SU-DHL-6 (cell line): ENCODE results near the gene AVPR2.

Source experiments
- H2AFZ ChIP-seq: fragments of 200-600 bp; sonication (generic); 2 replicates; pipeline ENCODE4 v1.6.1; 2014; ENCODE audit warnings: low read depth, mild to moderate bottlenecking, moderate library complexity, mixed read lengths, antibody characterized with exemption, low read length; ENCODE audit not compliant: severe bottlenecking
- H3F3A ChIP-seq: fragments of 200-600 bp; shearing (Covaris generic); 2 replicates; pipeline ENCODE4 v1.6.0; 2016; ENCODE audit warnings: antibody characterized with exemption, mild to moderate bottlenecking; ENCODE audit not compliant: insufficient read depth
- H3K27ac ChIP-seq: fragments of 200-600 bp; sonication (generic); 2 replicates; pipeline ENCODE4 v1.5.1; 2016; ENCODE audit warnings: low read depth, mild to moderate bottlenecking, low read length, moderate library complexity, mixed read lengths
- H3K27me3 ChIP-seq: fragments of 200-600 bp; sonication (generic), shearing (Covaris generic); 2 replicates; pipeline ENCODE4 v1.6.0; 2014; ENCODE audit warnings: mild to moderate bottlenecking, low read length
- H3K36me3 ChIP-seq: fragments of 200-600 bp; sonication (generic); 2 replicates; pipeline ENCODE4 v1.6.1; 2014; ENCODE audit warnings: mild to moderate bottlenecking, low read length, mixed read lengths
- H3K4me2 ChIP-seq: fragments of 300-600, 200-600 bp; shearing (Covaris generic), sonication (generic); 2 replicates; pipeline ENCODE4 v1.6.0; 2014; ENCODE audit warnings: low read length, low read depth, mild to moderate bottlenecking; ENCODE audit not compliant: poor library complexity, severe bottlenecking
- H3K4me3 ChIP-seq: fragments of 200-600 bp; sonication (generic); 2 replicates; pipeline ENCODE4 v1.5.1; 2014; ENCODE audit warnings: antibody characterized with exemption, low read length, mild to moderate bottlenecking, mixed read lengths; ENCODE audit not compliant: insufficient read depth, poor library complexity, severe bottlenecking
- H3K79me2 ChIP-seq: fragments of 200-600 bp; sonication (generic); 2 replicates; pipeline ENCODE4 v1.6.1; 2014; ENCODE audit warnings: mild to moderate bottlenecking, low read length, moderate library complexity; ENCODE audit not compliant: insufficient read depth
- H3K9ac ChIP-seq: fragments of 200-600 bp; sonication (generic); 2 replicates; pipeline ENCODE4 v1.7.0; 2014; ENCODE audit warnings: mild to moderate bottlenecking, low read length
- H3K9me2 ChIP-seq: fragments of 200-600 bp; sonication (generic); replicated peaks from 2 replicates; pipeline ENCODE4 v1.6.1; 2014; ENCODE audit warnings: low read length; ENCODE audit not compliant: insufficient read depth
- H3K9me3 ChIP-seq: fragments of 200-600 bp; sonication (generic); 2 replicates; pipeline ENCODE4 v1.6.1; 2014; ENCODE audit warnings: low read length, mixed read lengths; ENCODE audit not compliant: insufficient read depth
- H4K20me1 ChIP-seq: fragments of 200-600 bp; sonication (generic); 2 replicates; pipeline ENCODE4 v1.6.1; 2014; ENCODE audit warnings: low read depth, mild to moderate bottlenecking, antibody characterized with exemption, low read length, moderate library complexity, mixed read lengths
- EZH2phosphoT487 ChIP-seq: fragments of 200-600 bp; sonication (generic), shearing (Covaris generic); conservative IDR thresholded peaks from 2 replicates; pipeline ENCODE4 v1.6.1; 2018; ENCODE audit warnings: mild to moderate bottlenecking, antibody characterized with exemption, low read length, moderate library complexity, mixed read lengths
- TF ChIP-seq, protein P1 (sequence below): fragments of 200-600 bp; sonication (generic); IDR thresholded peaks from one replicate; pipeline ENCODE4 v1.5.1; 2017; ENCODE audit warnings: antibody characterized with exemption, mild to moderate bottlenecking, low read length, moderate library complexity; ENCODE audit not compliant: insufficient read depth, poor library complexity, severe bottlenecking

Gene AVPR2

DNA sequence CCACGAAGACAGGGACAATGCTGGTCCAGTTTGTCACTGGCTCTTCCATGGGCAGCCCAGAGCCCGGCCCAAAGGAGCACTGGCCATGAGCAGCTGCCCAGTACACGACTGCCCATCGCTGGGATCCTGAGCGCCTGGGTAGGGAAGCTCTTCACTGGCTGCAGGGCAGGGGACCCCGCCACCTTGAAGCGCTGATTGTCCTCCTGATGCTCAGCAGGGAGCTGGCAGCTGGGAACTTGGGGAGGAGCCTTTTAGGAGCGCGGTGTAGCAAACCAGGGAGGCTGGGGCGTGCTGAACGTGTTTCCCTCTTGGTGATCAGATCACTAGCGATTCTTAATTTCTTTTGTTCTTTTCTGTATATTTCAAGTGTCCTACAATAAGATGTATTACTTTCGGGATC, 20.3 kb upstream of the AVPR2 start:
- Histone ChIP-seq H2AFZ (no peak overlapping the region), H3K9me3 (no peaks in the 10 kb centered on the region), H3F3A (no peaks in the 10 kb centered on the region), H3K27me3 (no peaks in the 10 kb centered on the region), H3K4me3 (no peak overlapping the region), H3K36me3 (no peaks in the 10 kb centered on the region), H4K20me1 (no peaks in the 10 kb centered on the region), H3K9ac (no peak overlapping the region), H3K4me2 (no peak overlapping the region), H3K27ac (no peak overlapping the region), H3K9me2 (no peaks in the 10 kb centered on the region), H3K79me2 (no peaks in the 10 kb centered on the region)
- no peak for TF ChIP-seq EZH2phosphoT487
- TF ChIP-seq, protein P1, sequence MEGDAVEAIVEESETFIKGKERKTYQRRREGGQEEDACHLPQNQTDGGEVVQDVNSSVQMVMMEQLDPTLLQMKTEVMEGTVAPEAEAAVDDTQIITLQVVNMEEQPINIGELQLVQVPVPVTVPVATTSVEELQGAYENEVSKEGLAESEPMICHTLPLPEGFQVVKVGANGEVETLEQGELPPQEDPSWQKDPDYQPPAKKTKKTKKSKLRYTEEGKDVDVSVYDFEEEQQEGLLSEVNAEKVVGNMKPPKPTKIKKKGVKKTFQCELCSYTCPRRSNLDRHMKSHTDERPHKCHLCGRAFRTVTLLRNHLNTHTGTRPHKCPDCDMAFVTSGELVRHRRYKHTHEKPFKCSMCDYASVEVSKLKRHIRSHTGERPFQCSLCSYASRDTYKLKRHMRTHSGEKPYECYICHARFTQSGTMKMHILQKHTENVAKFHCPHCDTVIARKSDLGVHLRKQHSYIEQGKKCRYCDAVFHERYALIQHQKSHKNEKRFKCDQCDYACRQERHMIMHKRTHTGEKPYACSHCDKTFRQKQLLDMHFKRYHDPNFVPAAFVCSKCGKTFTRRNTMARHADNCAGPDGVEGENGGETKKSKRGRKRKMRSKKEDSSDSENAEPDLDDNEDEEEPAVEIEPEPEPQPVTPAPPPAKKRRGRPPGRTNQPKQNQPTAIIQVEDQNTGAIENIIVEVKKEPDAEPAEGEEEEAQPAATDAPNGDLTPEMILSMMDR: no peak

DNA sequence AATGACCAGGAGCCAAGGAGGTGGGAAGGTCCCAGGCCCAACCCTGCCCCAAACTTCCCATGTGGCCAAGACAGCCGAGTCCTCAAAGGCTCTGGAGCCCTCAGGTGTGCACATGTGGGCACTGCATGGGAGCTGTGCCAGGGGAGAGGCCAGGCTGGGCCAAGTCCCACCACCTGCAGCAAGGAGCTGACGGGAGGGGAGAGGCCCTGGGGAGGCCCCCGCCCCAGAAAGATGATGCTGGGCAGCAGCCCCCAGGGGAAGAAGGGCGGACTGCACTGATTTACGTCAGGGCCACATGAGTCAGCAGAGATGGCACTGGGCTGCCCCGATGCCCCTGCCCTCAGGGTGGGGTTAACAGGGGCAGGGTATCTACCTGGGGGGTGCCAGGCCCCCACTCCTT, 19.9 kb upstream of the AVPR2 start:
- no peak overlapping the region for H3K4me2 ChIP-seq
- no peaks in the 10 kb centered on the region for H3K36me3 ChIP-seq
- TF ChIP-seq EZH2phosphoT487: no peak
- TF ChIP-seq, protein P1: no peak
- no peaks in the 10 kb centered on the region for H4K20me1 ChIP-seq
- no peaks in the 10 kb centered on the region for H3F3A ChIP-seq
- no peak overlapping the region for H2AFZ ChIP-seq
- no peaks in the 10 kb centered on the region for H3K27me3 ChIP-seq
- no peak overlapping the region for H3K4me3 ChIP-seq
- no peak overlapping the region for H3K27ac ChIP-seq
- H3K9me3 ChIP-seq: no peaks in the 10 kb centered on the region
- no peak overlapping the region for H3K9ac ChIP-seq
- no peaks in the 10 kb centered on the region for H3K9me2 ChIP-seq
- H3K79me2 ChIP-seq: no peaks in the 10 kb centered on the region

DNA sequence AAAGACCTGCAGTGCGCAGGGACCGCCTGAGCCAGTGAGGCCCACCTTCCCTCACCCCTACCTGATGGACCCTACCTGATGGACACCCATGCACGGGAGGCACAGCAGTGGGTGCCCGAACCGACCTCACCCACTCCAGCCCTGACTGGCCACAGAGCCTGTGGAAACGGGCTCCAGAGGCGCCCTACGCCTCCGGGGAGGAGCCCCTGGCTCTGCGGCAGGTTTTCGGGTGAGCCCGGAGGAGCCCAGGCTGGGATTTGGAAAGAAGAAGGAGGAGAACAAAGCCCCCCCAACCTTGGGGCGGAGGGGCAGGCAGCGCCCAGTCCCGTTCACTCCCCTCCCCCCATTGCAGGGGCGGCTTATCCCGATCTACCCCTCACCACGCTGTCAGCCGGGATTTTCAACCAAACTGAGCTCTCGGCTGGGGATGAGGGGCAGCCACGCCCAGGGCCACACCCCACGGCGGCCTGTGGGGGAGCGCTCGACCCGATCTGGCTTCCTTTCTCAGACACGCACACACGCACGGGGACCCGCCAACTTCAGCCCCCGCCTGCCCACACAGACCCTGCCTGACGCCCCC, 19.2 kb upstream of the AVPR2 start:
- Histone ChIP-seq H3K79me2 (no peaks in the 10 kb centered on the region), H3K9me2 (no peaks in the 10 kb centered on the region), H4K20me1 (no peaks in the 10 kb centered on the region), H3K27me3 (no peaks in the 10 kb centered on the region), H3K4me2 (no peak overlapping the region), H3K27ac (no peak overlapping the region), H3K9ac (no peak overlapping the region), H3K36me3 (no peaks in the 10 kb centered on the region), H2AFZ (no peak overlapping the region), H3K9me3 (no peaks in the 10 kb centered on the region), H3K4me3 (no peak overlapping the region), H3F3A (no peaks in the 10 kb centered on the region)
- TF ChIP-seq, protein P1: no peak
- no peak for TF ChIP-seq EZH2phosphoT487
